IMR-90 (cell line): ENCODE measurements around the gene ANOS1. TPM values are rescaled to one million over a fixed set of nuclear protein-coding genes. Genes with fewer than 3 reads are reported as not detected.

Source experiments
- ATAC-seq: fragments of 200-7000 bp; cut with Tn5 transposase; 2 replicates; pipeline ENCODE4 v1.9.1; 2020; ENCODE audit warnings: low read depth, mild to moderate bottlenecking, moderate library complexity
- BruUV-seq: library from RNA; stranded (reverse); fragments of 400-500 nt; replicated peaks from 2 replicates; lab custom pipeline; 2021; lab: Mats Ljungman, UMichigan
- CTCF ChIA-PET: fragments of 300-600 bp; formaldehyde crosslinking; extraction: SDS; loops from one replicate; lab custom pipeline; 2021; ENCODE audit warnings: antibody characterized with exemption; lab: Yijun Ruan, JAX
- POLR2A ChIA-PET: fragments of 300-600 bp; sonication (Branson Sonifier 250); formaldehyde crosslinking; loops from one replicate; lab custom pipeline; 2022; ENCODE audit warnings: antibody characterized with exemption; ENCODE audit not compliant: unreplicated experiment; lab: Charles Lee
- DNase-seq: peaks from one replicate; pipeline ENCODE4 v3.0.0; 2013
- H2AFZ ChIP-seq: replicated peaks from 2 replicates; pipeline ENCODE3; 2013; ENCODE audit warnings: low read length, mild to moderate bottlenecking; ENCODE audit not compliant: poor library complexity
- H2AK5ac ChIP-seq: 2 replicates; pipeline ENCODE4 v1.6.1; 2013; ENCODE audit warnings: low read depth, low read length, inconsistent platforms
- H2AK9ac ChIP-seq: replicated peaks from 2 replicates; pipeline ENCODE3; 2013; ENCODE audit warnings: mild to moderate bottlenecking, low read depth, low read length, moderate library complexity; ENCODE audit not compliant: poor library complexity
- H2BK120ac ChIP-seq: 2 replicates; pipeline ENCODE4 v1.6.1; 2013; ENCODE audit warnings: low read depth, low read length, inconsistent platforms
- H2BK15ac ChIP-seq: 3 replicates; pipeline ENCODE4 v1.6.1; 2013; ENCODE audit warnings: low read depth, low read length, inconsistent platforms
- H2BK20ac ChIP-seq: 2 replicates; pipeline ENCODE4 v1.6.1; 2013; ENCODE audit warnings: low read depth, mild to moderate bottlenecking, inconsistent platforms, low read length, moderate library complexity
- H2BK5ac ChIP-seq: 2 replicates; pipeline ENCODE4 v1.6.1; 2013; ENCODE audit warnings: mild to moderate bottlenecking, low read depth, low read length, inconsistent platforms; ENCODE audit not compliant: poor library complexity, severe bottlenecking
- H3K14ac ChIP-seq: replicated peaks from 2 replicates; pipeline ENCODE4 v1.6.1; 2013; ENCODE audit warnings: low read depth, low read length, inconsistent platforms
- H3K18ac ChIP-seq: 2 replicates; pipeline ENCODE4 v1.6.1; 2013; ENCODE audit warnings: low read depth, low read length, control low read depth
- H3K23ac ChIP-seq: 2 replicates; pipeline ENCODE4 v1.6.1; 2013; ENCODE audit warnings: low read depth, low read length, inconsistent platforms
- H3K27ac ChIP-seq: 2 replicates; pipeline ENCODE4 v1.5.1; 2013; ENCODE audit warnings: mild to moderate bottlenecking, control low read depth, low read length; ENCODE audit not compliant: insufficient read depth
- H3K27me3 ChIP-seq: 2 replicates; pipeline ENCODE4 v1.6.1; 2013; ENCODE audit warnings: low read length; ENCODE audit not compliant: control insufficient read depth, insufficient read depth
- H3K36me3 ChIP-seq: 2 replicates; pipeline ENCODE4 v1.6.1; 2013; ENCODE audit warnings: low read length, mixed read lengths; ENCODE audit not compliant: control insufficient read depth, insufficient read depth
- H3K4ac ChIP-seq: 2 replicates; pipeline ENCODE4 v1.6.1; 2013; ENCODE audit warnings: low read depth, low read length, inconsistent platforms
- H3K4me1 ChIP-seq: 2 replicates; pipeline ENCODE4 v1.6.1; 2013; ENCODE audit warnings: low read length, mixed read lengths; ENCODE audit not compliant: control insufficient read depth, insufficient read depth
- H3K4me2 ChIP-seq: 2 replicates; pipeline ENCODE4 v1.6.1; 2013; ENCODE audit warnings: low read depth, mild to moderate bottlenecking, control low read depth, low read length, moderate library complexity
- H3K4me3 ChIP-seq: 2 replicates; pipeline ENCODE4 v1.5.1; 2013; ENCODE audit warnings: low read depth, mild to moderate bottlenecking, control low read depth, low read length, moderate library complexity; ENCODE audit not compliant: insufficient read depth
- H3K56ac ChIP-seq: 2 replicates; pipeline ENCODE4 v1.6.1; 2013; ENCODE audit warnings: low read length, inconsistent platforms; ENCODE audit not compliant: insufficient read depth; ENCODE audit errors: extremely low read depth
- H3K79me1 ChIP-seq, 2 experiments: 2 replicates each; pipeline ENCODE4 v1.6.1; 2013; ENCODE audit warnings: low read length in 2 of 2, inconsistent platforms in 1 of 2, low read depth in 1 of 2
- H3K9ac ChIP-seq: 2 replicates; pipeline ENCODE4 v1.6.1; 2013; ENCODE audit warnings: low read depth, low read length, control low read depth
- H3K9me1 ChIP-seq: 2 replicates; pipeline ENCODE4 v1.6.1; 2013; ENCODE audit warnings: low read length, inconsistent platforms; ENCODE audit not compliant: insufficient read depth
- H3K9me3 ChIP-seq: 2 replicates; pipeline ENCODE4 v1.6.1; 2013; ENCODE audit warnings: low read length; ENCODE audit not compliant: control insufficient read depth, insufficient read depth
- H4K20me1 ChIP-seq: 2 replicates; pipeline ENCODE4 v1.6.1; 2013; ENCODE audit warnings: low read length, inconsistent platforms; ENCODE audit not compliant: insufficient read depth
- H4K5ac ChIP-seq: 2 replicates; pipeline ENCODE4 v1.6.1; 2013; ENCODE audit warnings: mild to moderate bottlenecking, low read depth, low read length, control low read depth
- H4K8ac ChIP-seq, 2 experiments: 2 replicates each; pipeline ENCODE4 v1.6.1; 2013; ENCODE audit warnings: low read depth in 2 of 2, low read length in 2 of 2, control low read depth in 1 of 2, inconsistent platforms in 1 of 2
- H4K91ac ChIP-seq: 2 replicates; pipeline ENCODE4 v1.6.1; 2013; ENCODE audit warnings: low read depth, low read length, inconsistent platforms; ENCODE audit not compliant: insufficient read depth
- BHLHE40 ChIP-seq: fragments of 150-350 bp; IDR thresholded peaks from 2 replicates; pipeline ENCODE4 v1.6.1; 2016; ENCODE audit warnings: mild to moderate bottlenecking, low read depth, low read length
- FOS ChIP-seq: fragments of 150-350 bp; IDR thresholded peaks from 2 replicates; pipeline ENCODE4 v1.6.1; 2016; ENCODE audit warnings: low read depth, low read length
- MAZ ChIP-seq: IDR thresholded peaks from 2 replicates; pipeline ENCODE4 v1.6.1; 2012; ENCODE audit warnings: low read depth, mild to moderate bottlenecking, low read length, improper control_type of control experiment, moderate library complexity, borderline replicate concordance
- MXI1 ChIP-seq: IDR thresholded peaks from 2 replicates; pipeline ENCODE4 v1.6.1; 2012; ENCODE audit warnings: low read depth, mild to moderate bottlenecking, low read length, moderate library complexity, borderline replicate concordance
- POLR2A ChIP-seq: IDR thresholded peaks from 2 replicates; pipeline ENCODE4 v1.6.1; 2012; ENCODE audit warnings: mild to moderate bottlenecking, low read depth, low read length
- RAD21 ChIP-seq: IDR thresholded peaks from 2 replicates; pipeline ENCODE4 v1.6.1; 2012; ENCODE audit warnings: low read length, improper control_type of control experiment
- RCOR1 ChIP-seq: IDR thresholded peaks from 2 replicates; pipeline ENCODE4 v1.6.1; 2012; ENCODE audit warnings: mild to moderate bottlenecking, low read length, improper control_type of control experiment; ENCODE audit not compliant: insufficient replicate concordance
- RFX5 ChIP-seq: IDR thresholded peaks from 2 replicates; pipeline ENCODE4 v1.8.0; 2012; ENCODE audit warnings: low read depth, mild to moderate bottlenecking, low read length, moderate library complexity
- SMC3 ChIP-seq: fragments of 150-350 bp; IDR thresholded peaks from 2 replicates; pipeline ENCODE4 v1.6.1; 2016; ENCODE audit warnings: low read depth, mild to moderate bottlenecking, antibody characterized with exemption, low read length, moderate library complexity
- WGBS, 2 experiments: methylation state at CpG; one replicate each; pipeline versions ENCODE4 v1.1.5 to v1.1.7; 2013; ENCODE audit warnings: missing lambda C conversion rate in 2 of 2; ENCODE audit not compliant: insufficient read length in 1 of 2; ENCODE audit errors: extremely low coverage in 2 of 2; 5-methylcytosine and 5-hydroxymethylcytosine counted together
- dilution Hi-C: fragments of 300-500 bp; cut with HindIII; formaldehyde crosslinking; loops from one replicate; pipeline ENCODE4 v1.14.3; 2018; ENCODE audit warnings: low sequenced_read_pairs; ENCODE audit not compliant: unreplicated experiment
- in situ Hi-C: fragments of 300-500 bp; cut with MboI; formaldehyde crosslinking; loops from 3 replicates; pipeline ENCODE4 v1.14.3; 2019; ENCODE audit warnings: low sequenced_read_pairs, inconsistent platforms, mixed read lengths
- intact Hi-C: fragments of 100-400 bp; cut with micrococcal nuclease; formaldehyde crosslinking; loops from 2 replicates; pipeline ENCODE4 v1.10.0; 2022
- polyA plus RNA-seq, 3 experiments: library from polyadenylated mRNA; depleted of rRNA; stranded (reverse); fragments of >200 nt; gene quantifications; 2 replicates each; pipeline ENCODE4 v1.2.3, GENCODE V29; 2012; ENCODE audit warnings: low replicate concordance in 1 of 3
- total RNA-seq: library from RNA; depleted of rRNA; stranded (reverse); fragments of >200 nt; gene quantifications from 2 replicates; pipeline ENCODE4 v1.2.3, GENCODE V29; 2012
- TF ChIP-seq, protein P1 (sequence below): fragments of 150-350 bp; IDR thresholded peaks from 2 replicates; pipeline ENCODE4 v1.6.1; 2017; ENCODE audit warnings: mild to moderate bottlenecking, antibody characterized with exemption, low read length, low read depth
- TF ChIP-seq, protein P2 (sequence below): fragments of 150-350 bp; IDR thresholded peaks from 2 replicates; pipeline ENCODE4 v1.6.1; 2016; ENCODE audit warnings: low read depth, mild to moderate bottlenecking, low read length, moderate library complexity, borderline replicate concordance

Gene ANOS1
- total and polyA plus RNA-seq, 2 of the 4 experiments (the other 2 are of a cell fraction): under 0.01 to 0.17 TPM

DNA sequence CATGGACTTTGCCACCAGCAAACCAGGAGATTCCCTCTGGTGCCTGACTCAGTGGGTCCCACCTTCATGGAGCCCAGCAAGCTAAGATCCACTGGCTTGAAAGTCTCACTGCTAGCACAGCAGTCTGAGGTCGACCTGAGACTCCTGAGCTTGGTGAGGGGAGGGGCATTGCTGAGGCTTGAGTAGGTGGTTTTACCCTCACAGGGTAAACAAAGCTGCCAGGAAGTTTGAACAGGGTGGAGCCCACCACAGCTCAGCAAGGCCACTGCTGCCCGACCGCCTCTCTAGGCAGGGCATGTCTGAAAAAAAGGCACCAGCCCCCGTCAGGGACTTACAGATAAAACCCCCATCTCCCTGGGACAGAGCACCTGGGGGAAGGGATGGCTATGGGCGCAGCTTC lies 41.2 kb upstream of the ANOS1 start:
- no peaks in the 10 kb centered on the region for H3K36me3 ChIP-seq
- no peak overlapping the region for H3K14ac ChIP-seq
- no peak overlapping the region for H3K9ac ChIP-seq
- TF ChIP-seq RFX5 (no peak), POLR2A (no peak), FOS (no peak), RCOR1 (no peak), MAZ (no peak), BHLHE40 (no peak), SMC3 (no peak), RAD21 (no peak), MXI1 (no peak)
- TF ChIP-seq, protein P1, sequence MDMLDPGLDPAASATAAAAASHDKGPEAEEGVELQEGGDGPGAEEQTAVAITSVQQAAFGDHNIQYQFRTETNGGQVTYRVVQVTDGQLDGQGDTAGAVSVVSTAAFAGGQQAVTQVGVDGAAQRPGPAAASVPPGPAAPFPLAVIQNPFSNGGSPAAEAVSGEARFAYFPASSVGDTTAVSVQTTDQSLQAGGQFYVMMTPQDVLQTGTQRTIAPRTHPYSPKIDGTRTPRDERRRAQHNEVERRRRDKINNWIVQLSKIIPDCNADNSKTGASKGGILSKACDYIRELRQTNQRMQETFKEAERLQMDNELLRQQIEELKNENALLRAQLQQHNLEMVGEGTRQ: no peak
- TF ChIP-seq, protein P2, sequence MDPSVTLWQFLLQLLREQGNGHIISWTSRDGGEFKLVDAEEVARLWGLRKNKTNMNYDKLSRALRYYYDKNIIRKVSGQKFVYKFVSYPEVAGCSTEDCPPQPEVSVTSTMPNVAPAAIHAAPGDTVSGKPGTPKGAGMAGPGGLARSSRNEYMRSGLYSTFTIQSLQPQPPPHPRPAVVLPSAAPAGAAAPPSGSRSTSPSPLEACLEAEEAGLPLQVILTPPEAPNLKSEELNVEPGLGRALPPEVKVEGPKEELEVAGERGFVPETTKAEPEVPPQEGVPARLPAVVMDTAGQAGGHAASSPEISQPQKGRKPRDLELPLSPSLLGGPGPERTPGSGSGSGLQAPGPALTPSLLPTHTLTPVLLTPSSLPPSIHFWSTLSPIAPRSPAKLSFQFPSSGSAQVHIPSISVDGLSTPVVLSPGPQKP: no peak
- ChIA-PET POLR2A (no interaction called here), CTCF (no interaction called here)
- intact Hi-C loops (no loop called here), in situ Hi-C loops (no loop called here), dilution Hi-C loops (no loop called here)
- no peak overlapping the region for H3K4ac ChIP-seq
- H3K23ac ChIP-seq: no peak overlapping the region
- no peak overlapping the region for H2AK5ac ChIP-seq
- no peak overlapping the region for H4K8ac ChIP-seq
- H2AFZ ChIP-seq: no peak overlapping the region
- no peak overlapping the region for H3K4me2 ChIP-seq
- no peak overlapping the region for H3K4me3 ChIP-seq
- H3K79me1 ChIP-seq: no peaks in the 10 kb centered on the region
- H3K9me3 ChIP-seq: no peaks in the 10 kb centered on the region
- H3K9me1 ChIP-seq: no peaks in the 10 kb centered on the region
- H3K56ac ChIP-seq: no peak overlapping the region
- H2BK120ac ChIP-seq: no peak overlapping the region
- no peak for ATAC-seq
- no peaks in the 10 kb centered on the region for H3K4me1 ChIP-seq
- no CpG with 5 or more reads among the region's 5 CpGs for WGBS, 2 experiments
- no peak overlapping the region for H2BK15ac ChIP-seq
- no peak for DNase-seq
- no peak overlapping the region for H3K27ac ChIP-seq
- BruUV-seq: no TSS peak
- no peak overlapping the region for H2AK9ac ChIP-seq
- H2BK5ac ChIP-seq: no peak overlapping the region
- H3K27me3 ChIP-seq: no peaks in the 10 kb centered on the region; the same call in 1 of the 2 replicates
- H3K18ac ChIP-seq: no peak overlapping the region
- H4K20me1 ChIP-seq: no peaks in the 10 kb centered on the region
- no peak overlapping the region for H4K91ac ChIP-seq
- no peak overlapping the region for H2BK20ac ChIP-seq
- H4K5ac ChIP-seq: no peak overlapping the region
